Measurements from ENCODE around the gene SCMH1.

Gene SCMH1

DNA sequence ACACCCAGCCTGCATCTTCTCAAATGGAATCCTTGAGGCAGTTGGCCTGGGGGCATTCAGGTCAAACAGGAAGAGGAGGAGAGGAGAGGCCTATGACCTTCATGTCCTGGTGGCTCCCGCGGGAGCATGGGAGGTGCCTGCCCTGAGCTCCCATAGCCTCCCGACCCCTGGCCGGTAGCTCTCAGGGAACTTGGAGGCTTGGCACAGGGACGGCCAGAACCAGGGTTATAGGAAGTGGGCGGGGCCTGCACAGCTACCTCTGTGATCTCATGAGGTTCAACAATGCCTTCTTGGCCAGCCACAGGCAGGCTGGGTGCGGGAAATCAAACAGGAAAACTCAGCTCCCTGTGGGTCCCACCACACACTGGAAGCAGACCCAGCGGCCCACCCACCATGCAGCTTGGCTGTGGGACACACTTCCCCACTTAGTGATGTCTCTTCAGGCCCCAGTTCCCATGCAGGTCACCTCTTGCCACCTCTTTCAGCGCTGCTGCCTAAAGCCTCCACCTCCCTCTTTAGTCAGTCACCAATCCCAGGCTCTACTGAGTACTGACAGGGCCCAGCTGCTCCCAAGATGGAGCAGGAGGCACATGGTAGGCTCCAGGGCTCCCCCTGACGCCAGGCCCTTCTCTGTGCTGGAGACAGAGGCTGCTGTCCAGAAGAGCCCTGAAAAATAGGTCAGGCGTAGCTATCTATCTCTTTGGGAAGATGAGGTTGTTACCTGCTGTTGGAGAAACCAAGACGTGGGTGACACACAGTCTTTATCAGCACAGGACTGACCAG lies 220.4 kb downstream of the SCMH1 start, which contains the start of gene SLFNL1:
TSS of gene SLFNL1 (minus strand) at position 200 of the 783 bp plus-strand sequence. CDS start 1,065 bp downstream, outside the sequence.
- DNase-seq, result no peak

DNA sequence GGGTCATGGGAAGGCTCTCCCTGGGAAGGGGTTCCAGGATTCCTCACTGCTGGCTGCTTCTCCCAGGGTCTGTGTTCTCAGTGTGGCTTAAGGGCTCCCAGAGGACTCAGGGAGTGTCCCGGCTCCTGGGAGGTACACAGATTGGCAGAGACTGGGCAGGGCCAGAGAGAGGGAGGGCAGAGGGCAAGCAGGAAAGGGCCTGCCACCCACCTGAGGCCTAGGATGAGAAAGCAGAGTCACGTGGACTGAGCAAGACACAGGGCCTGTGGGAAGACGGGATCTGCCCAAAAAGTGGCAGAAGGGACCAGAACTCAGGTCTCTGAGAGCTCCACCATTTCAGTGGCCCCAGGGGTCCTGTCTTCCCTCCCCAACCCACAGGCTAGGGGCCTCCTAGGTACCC lies 221.5 kb downstream of the SCMH1 start:
- no peak for DNase-seq

DNA sequence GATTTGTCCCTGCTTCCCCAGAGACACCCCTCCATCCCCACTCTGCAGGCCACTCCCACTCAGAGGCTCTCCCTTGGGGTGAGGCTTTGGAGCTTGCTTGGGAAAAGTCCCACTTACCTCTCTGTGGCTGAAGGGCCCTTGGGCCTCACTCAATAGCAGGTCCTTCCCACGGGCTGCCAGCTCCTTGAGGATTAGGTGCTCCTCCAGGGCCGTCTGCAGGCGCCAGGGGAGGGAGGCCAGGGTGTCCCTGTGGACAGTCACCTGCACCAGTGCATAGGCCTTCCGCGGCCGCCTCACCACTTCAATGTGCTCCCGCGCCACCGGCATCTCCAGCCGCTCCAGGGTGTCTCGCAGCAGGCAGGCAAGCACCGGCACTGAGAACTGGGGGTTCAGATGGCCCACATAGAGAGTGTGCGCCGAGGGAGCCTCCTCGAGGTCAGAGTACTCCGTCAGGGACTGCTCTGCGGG lies 222.0 kb downstream of the SCMH1 start:
- no peak for DNase-seq

DNA sequence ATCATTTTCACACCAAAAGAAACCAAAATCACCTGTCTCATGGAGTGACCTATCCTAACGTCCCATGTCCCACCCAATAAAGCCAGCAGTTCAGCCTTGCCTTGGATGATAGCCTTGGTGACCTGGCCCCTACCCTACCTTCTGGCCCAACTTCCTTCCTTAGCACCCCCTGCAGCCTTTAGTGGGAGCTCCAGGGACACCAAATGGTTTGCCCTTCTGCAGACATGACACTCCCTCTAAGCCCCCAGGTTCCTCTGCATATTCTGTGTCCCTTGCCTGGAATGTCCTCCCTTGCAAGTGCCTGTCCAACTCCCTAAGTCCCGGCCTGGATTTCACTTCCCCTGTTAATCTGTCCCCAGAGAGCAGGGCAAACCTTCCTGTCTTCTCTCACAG lies 222.8 kb downstream of the SCMH1 start:
- no peak for DNase-seq

DNA sequence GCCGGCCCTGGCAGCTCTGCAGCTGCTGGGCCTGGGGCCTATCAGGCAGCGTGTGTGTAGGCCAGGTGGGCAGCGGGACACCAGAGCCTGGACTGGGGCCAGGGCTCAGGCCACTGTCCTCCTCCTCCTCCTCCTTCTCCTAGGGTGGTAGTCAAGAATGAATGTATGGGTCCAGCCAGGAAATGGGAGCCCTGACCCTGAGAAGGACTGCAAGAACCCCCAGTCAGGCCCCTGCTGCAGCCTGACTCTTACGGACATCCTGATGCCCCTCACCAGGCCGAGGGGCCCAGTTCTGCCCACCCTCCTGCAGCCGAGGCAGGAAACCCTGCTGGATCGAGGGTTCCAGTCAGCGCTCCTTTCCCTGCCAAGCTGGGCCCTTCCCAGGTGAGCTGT lies 224.1 kb downstream of the SCMH1 start:
- no peak for DNase-seq

DNA sequence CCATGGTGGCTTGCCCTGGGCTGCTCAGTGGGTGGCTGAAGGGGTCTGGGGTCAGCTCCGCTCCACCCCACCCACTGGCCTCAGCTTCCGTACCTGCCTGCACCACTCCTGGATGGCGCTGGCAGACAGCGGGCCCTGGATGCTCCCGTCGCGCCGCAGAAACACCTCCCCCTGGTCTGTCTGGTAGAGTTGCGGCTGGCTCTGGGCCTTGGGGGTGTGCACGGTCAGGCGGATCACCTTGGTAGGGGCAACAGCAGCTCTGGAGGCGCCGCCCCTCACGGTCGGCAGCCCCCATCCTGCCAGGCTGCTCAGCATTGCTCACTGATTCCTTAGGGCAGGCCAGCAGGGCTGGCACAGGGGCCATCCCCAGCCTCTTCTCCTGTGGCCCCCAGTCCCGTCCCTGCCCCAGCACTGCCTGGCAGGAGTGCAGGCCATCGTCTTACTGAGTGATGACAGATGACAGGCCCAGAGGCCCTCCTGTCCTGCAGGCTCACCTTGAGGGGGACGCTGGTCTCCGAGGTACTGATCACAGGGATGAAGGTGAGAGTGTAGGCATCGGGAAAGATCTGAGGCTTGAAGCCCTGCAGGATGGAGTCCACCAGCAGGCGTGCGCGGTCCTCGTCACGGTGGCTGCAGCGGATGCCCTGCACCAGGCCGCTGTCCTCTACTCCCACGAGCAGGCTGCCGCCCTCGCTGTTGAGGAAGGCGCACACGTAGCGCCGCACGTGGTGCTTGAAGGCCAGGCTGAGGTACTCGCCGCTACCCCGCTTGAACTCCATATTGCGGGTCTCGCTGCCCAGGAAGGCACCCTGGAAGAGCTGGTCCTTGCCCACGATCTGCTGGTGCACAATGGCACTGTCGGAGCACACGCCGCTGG lies 224.7 kb downstream of the SCMH1 start:
- no peak for DNase-seq

DNA sequence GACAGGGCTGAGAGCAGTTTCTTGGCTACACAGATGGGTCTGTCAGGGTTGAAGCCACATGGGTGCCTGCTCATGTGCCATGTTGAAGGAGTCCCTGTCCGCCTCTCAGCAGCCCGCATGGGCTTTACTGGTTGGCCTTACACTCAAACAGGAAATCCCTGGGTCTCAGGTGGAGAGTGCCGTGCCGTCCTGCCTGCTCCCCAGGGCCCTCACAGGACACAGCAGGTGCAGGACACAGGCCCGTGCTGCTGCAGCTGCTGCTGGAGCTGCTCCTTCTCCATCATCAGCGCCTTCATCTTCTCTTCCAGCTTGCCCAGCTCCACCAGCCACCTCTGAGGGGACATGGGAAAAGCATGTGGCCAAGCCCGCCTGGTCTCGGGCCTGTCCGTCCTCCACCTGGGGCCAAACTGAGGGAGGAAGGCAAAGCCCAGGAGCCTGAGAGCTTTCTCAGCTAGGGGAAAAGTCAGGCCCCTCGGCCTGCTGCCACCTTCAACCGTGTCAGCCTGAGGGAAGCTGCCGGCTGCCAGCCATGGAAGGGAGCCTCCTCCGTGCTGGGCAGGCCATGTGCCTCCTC lies 226.1 kb downstream of the SCMH1 start:
- no peak for DNase-seq

DNA sequence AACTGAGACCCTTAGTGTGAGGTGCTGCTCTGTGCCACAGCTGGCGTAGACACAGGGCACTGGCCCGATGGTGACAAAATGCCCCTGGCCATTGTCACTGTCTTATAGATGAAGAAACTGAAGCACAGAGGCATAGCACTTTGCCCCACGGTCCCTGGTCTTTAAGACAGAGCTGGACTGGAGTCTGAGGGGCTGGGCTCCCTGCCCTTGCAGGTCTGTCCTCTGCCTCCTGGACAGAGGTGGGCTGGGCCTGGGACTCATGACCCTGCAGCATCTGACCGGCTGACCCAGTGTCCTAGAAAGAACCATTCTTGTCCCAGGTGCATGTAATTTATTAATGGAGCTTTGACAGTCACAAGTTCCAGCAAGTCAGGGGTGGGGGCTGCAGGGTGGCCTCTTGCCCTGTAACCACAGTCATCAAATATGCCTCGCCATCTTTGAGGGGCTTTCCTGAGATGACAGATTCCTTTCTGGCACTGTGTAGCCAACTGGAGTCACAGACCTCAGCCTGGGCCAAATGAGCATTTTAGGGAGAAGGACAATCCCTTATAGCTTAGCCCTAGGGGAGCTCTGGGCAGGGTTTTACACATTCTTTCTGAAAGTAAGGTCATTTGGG lies 226.7 kb downstream of the SCMH1 start:
- no peak for DNase-seq

DNA sequence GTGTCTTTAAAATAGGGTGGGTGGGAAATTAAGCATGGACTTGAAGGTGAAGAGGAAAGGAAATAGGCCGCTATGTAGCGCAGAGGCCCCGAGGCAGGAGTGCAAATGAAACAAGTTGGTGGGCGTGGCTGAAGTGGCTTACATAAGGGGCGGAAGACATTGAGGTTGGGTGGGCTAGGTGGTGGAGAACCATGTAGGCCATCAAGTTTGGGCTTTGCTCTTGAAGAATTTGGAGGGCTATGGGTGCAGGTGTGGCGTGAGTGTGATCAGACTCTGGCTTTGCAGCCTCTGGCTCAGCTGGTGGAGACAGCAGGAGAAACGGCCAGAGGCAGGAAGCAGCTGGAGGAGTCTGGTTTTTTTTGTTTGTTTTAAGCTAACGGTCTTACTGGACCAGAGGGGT lies 227.2 kb downstream of the SCMH1 start:
- no peak for DNase-seq

DNA sequence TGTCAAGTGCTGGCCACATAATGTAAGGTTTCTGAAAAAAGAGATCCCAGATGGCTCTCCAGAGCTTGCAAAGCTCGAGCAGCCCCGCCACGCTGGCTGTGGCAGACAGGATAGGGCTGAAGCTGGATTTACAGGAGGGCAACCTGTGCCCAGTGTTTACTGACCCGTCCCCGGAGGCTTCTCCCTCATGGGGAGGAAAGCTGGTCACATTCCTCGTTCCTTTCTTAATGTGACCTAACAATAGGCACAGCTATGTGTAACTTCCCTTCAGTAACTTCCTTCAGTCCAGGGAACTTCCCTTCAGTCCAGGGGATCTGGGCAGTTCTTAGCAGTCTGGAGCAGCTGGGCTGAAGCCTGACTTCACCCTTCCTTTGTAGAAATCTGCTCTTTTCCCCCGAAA lies 228.3 kb downstream of the SCMH1 start:
- no peak for DNase-seq

DNA sequence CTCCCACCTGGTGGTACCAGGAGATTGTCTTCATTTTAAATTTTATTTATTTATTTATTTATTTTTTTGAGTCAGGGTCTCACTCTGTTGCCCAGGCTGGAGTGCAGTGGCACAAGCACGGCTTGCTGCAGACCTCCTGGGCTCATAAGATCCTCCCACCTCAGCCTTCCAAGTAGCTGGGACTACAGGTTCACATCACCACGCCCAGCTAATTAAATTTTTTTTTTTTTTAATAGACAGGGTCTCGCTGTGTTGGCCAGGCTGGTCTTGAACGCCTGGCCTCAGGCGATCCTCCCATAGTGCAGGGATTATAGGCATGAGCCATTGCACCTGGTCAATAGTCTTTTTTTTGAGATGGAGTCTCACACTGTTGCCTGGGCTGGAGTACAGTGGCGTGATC lies 229.1 kb downstream of the SCMH1 start:
- DNase-seq, result no peak

DNA sequence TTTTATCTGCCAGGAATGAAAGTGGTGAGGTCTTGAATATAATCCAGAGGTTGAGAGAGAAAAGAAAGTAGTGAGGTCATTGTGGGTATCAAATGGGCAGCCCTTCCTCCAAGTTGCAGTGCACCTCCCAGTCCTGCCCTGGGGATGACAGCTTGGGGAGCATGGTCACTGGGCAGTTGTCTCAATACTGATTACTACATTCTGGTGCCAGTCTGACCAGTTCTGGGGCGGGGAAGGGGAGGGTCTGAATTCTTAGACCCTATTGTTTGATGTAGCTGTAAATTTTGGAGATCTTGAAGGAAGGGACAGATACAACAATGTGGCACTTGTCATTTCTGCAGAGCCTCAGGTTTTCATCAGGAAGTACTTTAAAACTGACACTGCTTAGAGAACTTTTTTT lies 231.8 kb downstream of the SCMH1 start:
- DNase-seq, result no peak

DNA sequence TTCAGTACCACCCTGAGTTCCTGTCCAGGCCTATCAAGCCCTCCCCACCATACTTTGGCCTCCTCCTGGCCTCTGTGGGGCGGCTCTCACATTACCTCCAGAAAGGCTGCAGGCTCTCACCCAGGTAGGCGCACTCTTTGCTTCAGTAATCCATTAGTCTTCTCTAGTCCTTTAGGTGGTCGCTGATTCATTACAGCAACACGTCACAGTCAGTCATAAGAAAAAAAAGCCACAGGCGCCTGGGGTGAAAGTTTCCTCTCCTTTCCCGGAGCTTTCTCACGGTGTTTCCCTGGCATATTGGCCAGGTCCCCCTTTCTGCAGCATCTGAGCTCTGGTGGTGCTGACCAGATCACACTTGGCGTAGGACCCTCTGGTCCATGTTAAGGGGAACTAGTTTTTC lies 232.6 kb downstream of the SCMH1 start:
- DNase-seq, result no peak

DNA sequence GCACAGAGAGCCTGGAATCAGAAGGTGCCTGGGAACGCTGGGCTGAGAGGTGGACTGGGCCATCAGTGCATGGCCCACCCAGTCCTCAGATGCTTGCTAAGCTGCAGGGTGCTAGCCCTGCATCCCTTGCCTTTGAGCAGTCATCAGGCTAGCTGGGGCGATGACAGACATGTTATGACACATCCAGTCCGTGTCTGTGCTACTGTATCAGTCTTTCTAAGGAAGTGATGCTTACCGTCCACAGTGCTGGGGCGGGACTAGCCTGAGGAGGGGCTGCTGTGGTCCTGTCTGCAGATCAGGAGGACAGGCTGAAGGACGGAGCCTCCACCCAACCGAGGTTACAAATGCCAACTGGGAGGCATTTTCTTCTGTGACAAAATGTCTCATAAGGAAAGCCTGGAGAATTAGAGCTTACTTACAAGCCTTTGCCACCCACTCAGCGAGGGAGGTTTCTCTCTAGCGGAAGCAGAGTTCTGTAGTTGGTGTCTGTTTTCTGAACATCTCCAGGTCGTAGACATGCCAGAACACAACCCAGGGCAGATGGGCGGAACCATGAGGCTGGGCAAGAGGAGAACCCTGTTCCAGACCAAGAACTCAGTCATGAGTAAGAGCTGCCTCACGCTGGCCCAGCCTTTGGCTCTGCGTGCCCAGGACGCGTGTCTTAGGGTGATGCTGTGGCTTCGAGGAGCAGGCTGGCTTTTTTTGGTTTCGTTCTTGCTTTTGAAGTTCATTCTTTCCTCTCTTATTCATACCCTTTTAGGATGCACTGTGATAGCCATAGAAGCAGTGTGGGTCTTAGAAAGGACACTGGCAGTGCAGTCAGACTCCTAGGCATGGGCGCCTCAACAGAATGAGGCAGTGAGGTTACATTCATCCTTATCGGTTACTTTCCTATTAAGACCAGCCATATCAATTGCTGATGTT lies 234.9 kb downstream of the SCMH1 start:
- DNase-seq, result no peak

DNA sequence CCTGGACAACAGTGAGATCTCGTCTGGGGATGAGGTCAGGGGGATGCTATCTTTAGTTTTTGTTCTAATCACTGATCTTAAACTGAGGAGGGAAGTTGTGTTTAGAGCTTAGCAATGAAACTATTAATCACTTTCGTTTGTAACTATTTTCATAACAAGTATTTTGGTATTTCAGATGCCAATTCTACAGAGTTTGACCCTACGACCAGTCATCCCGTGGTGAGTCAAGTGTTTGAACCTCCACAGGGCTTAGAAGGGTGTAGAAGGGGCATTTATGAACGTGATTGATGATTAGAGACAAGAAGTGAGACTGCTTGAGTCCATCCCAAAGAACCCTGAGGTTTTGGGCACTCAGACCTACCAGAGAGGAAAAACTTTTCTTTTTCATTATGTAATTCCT lies 236.2 kb downstream of the SCMH1 start:
- no peak for DNase-seq

DNA sequence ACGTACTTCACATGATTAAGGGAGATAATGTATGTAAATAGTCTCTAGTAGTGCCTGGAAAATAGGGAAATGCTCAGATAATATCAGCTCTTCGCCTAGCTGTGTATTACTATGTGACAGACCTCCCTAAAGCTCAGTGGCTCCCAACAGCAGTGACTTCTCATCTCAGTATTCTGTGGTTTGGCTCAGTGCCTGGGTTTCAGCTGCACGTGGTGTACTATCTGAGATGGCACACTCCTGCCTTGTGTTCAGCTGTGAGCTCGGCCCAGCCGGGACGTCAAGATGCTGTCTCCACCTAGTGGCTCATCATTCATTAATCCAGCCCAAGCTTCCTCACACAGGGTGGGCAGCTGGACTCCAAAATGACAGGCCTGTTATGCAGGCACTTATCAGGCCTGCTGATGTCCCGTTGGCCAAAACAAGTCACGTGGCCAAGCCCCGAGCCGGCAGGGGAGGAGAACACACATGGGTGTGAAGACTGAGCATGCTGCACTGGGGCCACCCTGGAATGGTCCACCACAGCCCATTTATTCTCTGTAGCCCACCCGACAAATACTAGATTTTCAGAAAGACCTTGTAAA lies 238.4 kb downstream of the SCMH1 start:
- DNase-seq, result peak in 1 of 2 experiments; percentile 31

DNA sequence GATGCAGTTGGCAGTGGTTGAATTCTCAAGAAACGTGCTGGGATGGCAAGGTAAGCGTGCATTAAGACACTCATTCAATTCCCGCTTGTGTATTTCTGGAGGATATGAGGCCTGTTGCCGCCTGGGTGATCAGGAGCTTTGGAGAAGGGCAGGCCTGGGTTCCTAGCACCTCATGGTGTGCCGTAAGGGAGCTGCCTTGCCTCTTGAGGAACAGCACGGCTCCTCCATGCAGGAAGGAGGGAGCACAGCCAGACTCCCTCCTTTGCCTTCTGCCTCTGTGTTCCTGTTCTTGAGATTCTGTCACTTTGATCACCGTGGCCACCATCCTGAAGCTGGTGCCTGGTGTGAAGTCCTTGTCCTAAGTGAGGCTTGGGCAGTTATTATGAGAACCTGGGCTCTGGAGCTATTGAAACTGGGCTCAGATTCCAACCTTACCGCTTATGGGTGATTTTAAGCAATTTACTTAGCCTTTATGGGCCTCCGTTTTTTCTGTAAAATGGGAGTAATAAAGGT lies 238.9 kb downstream of the SCMH1 start:
- no peak for DNase-seq

DNA sequence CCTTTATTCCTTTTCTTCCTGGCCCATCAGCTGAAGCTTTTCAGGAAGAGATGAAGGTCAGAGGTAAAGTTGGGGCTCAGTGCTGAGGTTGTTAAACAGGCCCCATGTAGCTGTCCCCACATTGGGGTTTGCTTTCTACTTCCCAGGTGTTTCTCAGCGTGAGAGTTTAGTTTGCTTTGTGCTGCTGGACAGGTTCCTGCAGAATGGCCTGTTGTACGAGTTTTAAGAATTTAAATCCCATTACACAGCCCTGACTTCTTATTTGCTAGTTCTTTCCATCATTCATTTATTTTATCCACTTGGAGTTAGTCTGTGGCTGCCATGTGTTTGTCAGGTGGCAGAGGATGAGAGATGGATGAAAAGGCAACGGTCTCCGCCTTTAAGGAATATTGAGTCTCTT lies 243.4 kb downstream of the SCMH1 start:
- DNase-seq, result no peak

DNA sequence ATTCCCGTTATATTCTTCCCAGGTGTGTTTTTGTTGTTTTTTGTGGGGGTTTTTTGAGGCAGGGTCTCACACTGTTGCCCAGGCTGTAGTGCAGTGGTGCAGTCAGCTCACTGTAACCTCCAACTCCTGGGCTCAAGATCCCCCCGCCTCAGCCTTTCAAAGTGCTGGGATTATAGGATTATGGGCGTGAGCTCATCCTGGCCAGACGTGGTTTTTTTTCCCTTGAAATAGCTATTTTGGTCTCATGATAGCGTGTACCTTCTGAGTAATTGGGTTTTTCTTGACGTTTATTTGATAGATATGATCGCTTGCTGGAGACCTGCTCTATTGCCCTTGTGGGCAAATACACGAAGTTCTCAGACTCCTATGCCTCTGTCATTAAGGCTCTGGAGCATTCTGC lies 245.0 kb downstream of the SCMH1 start:
- no peak for DNase-seq

DNA sequence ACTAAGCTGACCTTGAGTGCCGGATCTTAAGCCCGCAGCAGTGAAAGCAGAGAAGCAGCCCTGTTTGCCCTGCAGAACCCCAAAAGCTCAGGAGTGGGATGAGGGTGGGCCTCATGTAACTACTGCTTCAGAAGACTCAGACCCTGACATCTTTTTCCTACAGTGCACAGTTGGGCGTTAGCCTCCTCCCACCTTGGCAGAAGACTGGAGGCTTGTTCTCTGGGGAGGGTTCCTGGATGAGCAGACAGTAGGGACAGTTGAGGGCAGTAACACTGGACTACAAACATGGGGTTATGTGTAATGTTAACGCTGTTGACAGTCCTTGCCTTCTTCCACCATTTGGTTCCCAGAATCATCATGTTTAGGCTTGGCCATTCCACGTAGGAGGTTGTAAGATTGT lies 253.0 kb downstream of the SCMH1 start:
- DNase-seq, result no peak

DNA sequence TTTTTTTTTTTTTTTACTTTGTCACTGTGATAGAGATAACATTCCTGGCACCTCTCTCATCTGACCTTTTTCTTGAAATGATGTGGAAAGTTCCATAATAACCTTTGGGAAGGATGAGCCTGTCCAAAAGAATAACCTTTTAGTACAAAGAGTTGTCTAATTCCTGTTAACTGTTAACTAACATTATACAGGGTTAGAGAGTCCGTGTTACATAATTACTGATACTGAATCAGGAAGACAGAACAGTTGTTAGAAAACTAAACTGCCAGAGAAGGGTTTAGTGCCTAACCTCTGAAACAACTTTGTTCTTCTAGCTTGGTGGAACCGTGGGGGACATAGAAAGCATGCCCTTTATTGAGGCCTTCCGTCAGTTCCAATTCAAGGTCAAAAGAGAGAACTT lies 253.8 kb downstream of the SCMH1 start:
- no peak for DNase-seq
